ENCODE results near the gene SH3D19.

SH3D19 gene

DNA sequence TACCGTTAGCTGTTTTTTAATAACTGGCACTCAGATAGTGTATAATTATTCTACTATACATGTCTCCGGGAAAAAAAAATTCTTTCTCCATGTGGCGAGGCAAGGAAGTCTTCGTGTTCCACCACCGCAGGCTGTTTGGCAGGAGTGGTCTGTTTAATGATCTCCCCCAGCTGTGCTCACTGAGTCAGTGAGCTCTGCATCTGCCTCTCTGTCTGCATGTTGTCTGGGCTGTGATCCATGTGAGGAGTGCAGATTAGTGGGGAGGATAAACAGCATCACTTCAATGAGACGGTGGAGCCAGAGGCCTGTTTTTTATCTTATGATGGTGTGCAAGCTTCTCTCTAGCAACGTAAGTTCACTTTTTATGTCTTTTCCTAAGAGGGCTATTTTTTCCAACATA, 156.2 kb downstream of the SH3D19 start:
- FAIRE-seq: peak; percentile 96
- TF ChIP-seq, protein P1, sequence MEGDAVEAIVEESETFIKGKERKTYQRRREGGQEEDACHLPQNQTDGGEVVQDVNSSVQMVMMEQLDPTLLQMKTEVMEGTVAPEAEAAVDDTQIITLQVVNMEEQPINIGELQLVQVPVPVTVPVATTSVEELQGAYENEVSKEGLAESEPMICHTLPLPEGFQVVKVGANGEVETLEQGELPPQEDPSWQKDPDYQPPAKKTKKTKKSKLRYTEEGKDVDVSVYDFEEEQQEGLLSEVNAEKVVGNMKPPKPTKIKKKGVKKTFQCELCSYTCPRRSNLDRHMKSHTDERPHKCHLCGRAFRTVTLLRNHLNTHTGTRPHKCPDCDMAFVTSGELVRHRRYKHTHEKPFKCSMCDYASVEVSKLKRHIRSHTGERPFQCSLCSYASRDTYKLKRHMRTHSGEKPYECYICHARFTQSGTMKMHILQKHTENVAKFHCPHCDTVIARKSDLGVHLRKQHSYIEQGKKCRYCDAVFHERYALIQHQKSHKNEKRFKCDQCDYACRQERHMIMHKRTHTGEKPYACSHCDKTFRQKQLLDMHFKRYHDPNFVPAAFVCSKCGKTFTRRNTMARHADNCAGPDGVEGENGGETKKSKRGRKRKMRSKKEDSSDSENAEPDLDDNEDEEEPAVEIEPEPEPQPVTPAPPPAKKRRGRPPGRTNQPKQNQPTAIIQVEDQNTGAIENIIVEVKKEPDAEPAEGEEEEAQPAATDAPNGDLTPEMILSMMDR (IDR thresholded peaks at IDR 0.05; ENCODE audit: insufficient read depth, missing control alignments): no peak
- DNase-seq (ENCODE audit: insufficient read length, low spot score): peak; percentile 29

DNA sequence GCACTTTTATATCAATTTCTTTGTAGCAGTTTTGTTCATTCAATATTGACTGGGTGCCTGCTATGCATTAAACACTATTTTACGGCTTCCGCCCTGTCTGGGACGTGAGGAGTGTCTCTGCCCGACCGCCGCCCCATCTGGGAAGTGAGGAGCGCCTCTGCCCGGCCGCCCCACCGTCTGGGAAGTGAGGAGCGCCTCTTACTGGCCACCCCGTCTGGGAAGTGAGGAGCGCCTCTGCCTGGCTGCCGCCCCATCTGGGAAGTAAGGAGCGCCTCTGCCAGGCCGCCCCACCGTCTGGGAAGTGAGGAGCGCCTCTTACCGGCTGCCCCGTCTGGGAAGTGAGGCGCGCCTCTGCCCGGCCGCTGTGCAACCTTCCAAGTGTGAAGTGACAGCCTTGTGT, 157.8 kb downstream of the SH3D19 start:
- DNase-seq (ENCODE audit: insufficient read length, low spot score) (no peak), FAIRE-seq (no peak)

DNA sequence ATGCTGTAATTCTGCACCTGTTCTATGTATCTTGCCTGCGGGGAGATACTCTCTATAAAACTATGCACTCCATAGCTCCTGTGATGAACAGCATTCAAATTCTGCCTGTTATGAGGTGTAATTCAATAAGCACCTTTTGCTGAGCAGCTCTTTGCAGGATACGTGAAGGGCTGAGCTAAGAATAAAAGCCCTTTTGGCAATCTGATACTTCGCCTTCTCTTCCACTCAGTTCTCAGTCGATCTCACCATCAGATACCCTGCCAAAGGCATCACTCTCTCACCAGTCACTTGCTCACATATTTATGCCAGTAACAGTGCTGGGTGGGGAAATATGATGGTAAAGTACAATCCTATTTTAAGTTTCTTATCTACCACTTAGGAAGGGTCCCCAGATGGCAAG, 158.8 kb downstream of the SH3D19 start:
- DNase-seq (ENCODE audit: insufficient read length, low spot score) (no peak), FAIRE-seq (peak; percentile 32)
- TF ChIP-seq, protein P1 (IDR thresholded peaks at IDR 0.05; ENCODE audit: insufficient read depth, missing control alignments): no peak

More for the DNA sequence above, 157.8 kb downstream of the SH3D19 start:
- TF ChIP-seq, protein P1 (IDR thresholded peaks at IDR 0.05; ENCODE audit: insufficient read depth, missing control alignments): no peak

DNA sequence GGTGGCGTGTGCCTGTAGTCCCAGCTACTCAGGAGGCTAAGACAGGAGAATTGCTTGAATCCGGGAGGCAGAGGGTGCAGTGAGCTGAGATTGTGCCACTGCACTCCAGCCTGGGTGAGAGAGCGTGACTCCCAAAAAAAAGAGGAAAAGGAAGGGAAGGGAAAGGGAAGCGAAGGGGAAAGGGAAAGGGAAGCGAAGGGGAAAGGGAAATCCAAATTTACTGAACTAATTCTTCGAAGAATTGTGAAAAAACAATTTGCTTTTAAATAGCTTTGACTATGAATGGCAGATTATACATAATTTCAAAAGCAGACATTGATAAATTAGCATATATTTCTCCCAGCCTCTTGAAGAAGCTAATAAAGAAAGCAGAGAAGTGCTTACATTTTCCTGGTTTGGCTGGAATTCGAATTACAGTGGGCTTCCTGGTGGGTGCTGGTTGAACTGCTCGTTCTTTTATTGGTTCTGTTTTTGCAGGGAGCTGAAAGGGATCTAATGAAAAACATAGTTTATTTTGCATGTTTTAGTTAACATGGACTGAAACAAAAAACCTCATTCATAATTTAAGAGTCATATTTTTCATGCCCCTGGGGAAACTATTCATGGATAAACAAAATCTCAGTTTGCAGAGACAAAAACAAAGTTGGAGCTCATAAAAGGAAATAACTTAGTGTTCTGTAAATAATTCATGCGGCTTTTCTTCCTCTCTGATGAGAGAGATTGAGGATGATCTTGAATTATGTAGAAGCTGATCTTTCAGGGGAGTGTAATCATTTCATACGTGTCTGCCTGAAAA, 160.0 kb downstream of the SH3D19 start:
- no peak for DNase-seq (ENCODE audit: insufficient read length, low spot score)
- FAIRE-seq: peak; percentile 38
- TF ChIP-seq, protein P1 (IDR thresholded peaks at IDR 0.05; ENCODE audit: insufficient read depth, missing control alignments): no peak

DNA sequence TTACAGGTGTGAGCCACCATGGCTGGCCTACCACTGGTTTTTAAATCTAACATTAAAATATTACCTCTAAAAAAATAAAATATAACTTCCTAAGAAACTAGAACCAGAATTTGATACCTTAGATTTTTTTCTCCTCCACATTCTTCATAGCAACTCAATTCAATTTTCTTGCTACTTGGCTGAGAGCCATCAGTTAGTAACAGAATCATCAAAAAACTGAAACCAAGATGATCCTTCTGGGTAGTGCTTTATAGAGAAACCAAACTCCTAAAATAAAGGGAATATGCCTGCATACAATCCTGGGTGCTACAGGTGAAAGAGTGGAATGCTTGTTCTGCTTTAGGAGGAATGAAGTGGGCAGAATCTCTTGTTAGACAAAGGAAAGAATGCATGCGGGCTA, 161.6 kb downstream of the SH3D19 start:
- TF ChIP-seq, protein P1 (IDR thresholded peaks at IDR 0.05; ENCODE audit: insufficient read depth, missing control alignments): no peak
- no peak for FAIRE-seq
- DNase-seq (ENCODE audit: insufficient read length, low spot score): no peak

DNA sequence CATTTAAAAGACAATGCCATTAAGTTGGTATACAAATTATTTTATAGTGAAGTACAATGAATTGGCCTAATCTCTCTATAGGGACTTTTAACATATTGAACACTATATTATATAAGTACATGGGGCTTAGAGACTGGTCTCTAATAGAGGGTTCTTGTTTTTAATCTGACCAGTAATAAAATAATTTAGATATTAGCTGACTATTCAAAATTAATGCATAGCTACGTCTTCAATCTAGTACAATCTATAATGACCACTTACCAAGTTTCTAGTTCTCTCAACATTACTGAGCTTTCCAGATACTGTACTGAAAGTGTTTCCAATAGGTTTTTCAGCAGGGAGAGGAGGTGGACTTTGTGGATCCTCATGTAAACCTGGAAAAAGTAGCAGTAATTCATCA, 166.4 kb downstream of the SH3D19 start:
- FAIRE-seq (peak; percentile 6), DNase-seq (ENCODE audit: insufficient read length, low spot score) (no peak)
- TF ChIP-seq, protein P1 (IDR thresholded peaks at IDR 0.05; ENCODE audit: insufficient read depth, missing control alignments): no peak

DNA sequence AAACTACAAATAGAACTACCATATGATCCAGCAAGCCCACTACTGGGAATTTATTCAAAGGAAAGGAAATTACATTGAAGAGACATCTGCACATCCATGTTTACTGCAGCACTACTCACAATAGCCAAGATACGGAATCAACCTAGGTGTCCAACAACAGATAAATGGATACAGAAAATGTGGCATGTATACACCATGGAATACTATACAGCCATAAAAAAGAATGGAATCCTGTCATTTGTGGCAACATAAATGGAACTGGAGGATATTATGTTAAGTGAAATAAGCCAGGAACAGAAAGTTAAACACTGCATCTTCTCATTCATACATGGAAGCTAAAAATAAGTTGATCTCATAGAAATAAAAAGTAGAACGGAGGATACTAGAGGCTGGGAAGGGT, 167.9 kb downstream of the SH3D19 start:
- no peak for FAIRE-seq
- TF ChIP-seq, protein P1 (IDR thresholded peaks at IDR 0.05; ENCODE audit: insufficient read depth, missing control alignments): no peak
- no peak for DNase-seq (ENCODE audit: insufficient read length, low spot score)

Data from D721Med (cell line).